GM21447 (cell line): ENCODE measurements around the gene TRAPPC2L.
"Not testable (repeated sequence)": the region's sequence is repeated elsewhere in the genome, so short reads cannot be mapped to it uniquely, and the experiment has no call there.

ENCODE experiments used
- ATAC-seq: cut with Tn5 transposase; IDR thresholded peaks from one replicate; pipeline ENCODE4 v1.9.1; 2021; ENCODE audit not compliant: unreplicated experiment

TRAPPC2L gene

DNA sequence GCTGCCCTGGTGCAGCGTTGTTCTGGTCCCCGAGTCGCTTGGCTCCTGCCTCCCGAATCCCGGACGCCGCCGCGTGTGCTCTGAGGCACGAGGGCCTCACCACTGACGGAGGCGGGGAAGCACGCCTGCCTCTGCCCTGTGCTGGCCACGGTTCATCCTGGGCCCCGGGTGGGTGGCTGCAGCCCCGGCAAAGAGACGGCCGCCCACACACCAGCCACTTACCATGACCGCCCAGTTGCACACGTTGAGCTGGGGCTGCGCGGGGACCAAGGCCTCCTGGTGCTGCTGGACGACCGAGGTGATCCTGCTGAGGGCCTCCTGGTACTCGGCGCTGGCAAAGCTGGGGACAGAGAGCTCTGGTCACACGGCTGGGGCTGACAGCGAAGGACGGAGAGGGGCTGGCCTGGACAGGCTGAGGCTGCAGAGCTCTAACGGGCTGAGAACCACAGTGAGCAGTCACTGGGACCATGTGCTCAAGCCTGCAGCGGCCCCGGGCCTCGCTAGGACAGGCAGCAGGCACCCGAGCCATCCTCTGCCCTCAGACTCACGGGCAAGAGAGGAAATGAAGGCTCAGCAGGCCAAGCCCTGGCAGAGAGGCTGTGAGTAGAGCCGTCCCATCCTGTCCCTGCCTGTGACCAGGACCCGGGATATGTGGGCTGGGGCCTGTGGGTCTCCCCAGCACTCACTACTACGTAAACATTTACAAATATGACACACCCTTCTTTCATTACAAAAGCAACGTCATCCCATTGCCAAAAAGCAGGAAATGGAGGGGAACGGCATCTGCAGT is 38.9 kb upstream of the TRAPPC2L start:
- no peak for ATAC-seq

DNA sequence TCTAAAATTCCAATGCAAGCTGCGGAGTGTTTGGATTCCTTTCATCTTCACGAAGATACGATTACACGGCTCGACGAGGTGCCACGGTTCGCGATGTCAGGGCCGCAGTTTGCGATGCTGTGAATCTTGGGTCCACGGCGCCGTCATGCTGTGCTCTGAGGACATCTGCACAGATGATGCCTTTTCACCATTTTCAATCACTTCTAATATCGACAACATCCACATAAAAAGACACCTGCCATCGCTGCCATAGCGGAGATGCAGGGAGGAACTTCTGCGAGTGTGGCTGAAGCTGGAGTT is 38.4 kb upstream of the TRAPPC2L start:
- no peak for ATAC-seq

- no peak for ATAC-seq
Observed at GRCh38 chr16:88819126-88819525, 37.8 kb upstream of the TRAPPC2L start.

- ATAC-seq, result no peak
Observed at GRCh38 chr16:88820385-88821025, 36.4 kb upstream of the TRAPPC2L start.

DNA sequence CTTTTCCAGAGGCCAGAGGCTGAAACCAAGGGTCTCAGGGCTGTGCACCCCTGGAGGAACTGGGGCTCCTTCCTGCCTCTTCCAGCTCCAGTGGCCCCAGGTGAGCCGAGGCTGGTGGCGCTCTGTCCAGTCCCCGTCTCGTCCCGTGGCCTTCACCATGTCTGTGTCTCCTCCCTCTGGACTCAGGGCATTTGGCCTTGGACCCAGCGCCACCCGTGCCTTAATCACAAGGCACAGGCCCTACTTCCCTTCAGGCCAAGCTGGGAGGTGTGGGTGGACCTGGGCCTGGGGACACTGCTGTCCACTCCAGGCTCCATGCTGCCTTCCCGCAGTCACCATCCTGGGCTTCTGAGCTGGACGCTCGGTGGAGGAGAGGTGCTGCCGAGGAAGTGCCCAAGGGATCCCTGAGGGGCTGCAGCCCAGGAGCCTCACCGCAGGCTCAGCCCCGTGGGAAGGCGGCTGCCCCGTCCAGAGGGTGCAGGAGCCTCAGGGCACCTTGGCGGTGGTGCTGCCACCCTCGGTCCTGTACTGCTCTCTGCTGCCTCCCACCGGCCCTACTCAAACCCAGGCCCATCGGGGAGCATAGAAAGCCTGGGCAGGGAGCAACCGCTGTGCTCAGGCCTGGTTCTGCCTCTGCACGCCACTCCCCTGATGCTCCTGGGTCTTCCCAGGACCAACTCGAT is 35.6 kb upstream of the TRAPPC2L start:
- ATAC-seq, result no peak

DNA sequence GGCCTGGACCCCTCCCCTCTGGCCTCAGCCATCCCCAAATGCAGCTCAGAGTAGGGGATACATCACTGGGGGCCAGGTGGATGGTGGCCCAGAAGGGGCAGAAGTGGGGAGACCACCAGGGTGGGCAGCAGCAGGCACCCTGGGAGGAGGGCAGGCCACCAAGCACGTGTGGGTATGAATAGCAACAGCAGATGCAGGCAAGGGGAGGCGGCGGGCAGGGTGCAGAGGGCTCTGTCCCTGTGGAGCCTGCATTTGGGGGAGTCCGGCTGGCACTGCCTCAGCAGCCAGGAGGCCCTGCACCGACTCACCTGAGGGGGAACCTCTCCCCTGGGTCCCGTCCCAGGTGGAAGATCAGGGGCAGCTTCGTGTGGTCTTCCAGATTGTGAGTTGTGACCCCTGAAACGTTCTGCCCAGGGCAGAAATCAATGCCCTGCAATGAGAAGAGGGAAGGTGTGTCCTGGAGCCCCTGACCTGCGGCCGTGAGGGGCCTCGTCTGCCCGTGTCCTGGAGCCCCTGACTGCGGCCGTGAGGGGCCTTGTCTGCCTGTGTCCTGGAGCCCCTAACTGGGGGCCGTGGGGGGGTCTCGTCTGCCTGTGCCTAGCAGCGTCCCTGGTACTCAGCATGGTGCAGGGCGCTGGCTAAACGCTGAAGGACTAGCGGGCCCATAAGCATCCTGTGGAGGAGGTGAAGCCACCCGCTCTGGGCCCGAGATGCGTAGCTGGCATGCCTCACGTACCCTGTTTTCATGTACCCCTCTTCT is 34.5 kb upstream of the TRAPPC2L start:
- no peak for ATAC-seq

DNA sequence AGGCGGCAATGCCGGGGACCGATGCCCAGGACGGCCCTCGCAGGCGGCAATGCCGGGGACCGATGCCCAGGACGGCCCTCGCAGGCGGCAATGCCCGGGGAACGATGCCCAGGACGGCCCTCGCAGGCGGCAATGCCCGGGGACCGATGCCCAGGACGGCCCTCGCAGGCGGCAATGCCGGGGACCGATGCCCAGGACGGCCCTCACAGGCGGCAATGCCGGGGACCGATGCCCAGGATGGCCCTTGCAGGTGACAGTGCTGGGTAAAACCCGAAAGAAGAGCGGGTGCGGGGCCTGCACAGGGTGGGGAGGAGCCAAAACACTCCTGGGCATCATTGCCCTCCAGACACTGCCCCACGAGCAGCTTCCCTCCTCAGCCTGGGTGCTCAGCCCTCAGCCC is 33.3 kb upstream of the TRAPPC2L start:
- not testable (repeated sequence) for ATAC-seq

DNA sequence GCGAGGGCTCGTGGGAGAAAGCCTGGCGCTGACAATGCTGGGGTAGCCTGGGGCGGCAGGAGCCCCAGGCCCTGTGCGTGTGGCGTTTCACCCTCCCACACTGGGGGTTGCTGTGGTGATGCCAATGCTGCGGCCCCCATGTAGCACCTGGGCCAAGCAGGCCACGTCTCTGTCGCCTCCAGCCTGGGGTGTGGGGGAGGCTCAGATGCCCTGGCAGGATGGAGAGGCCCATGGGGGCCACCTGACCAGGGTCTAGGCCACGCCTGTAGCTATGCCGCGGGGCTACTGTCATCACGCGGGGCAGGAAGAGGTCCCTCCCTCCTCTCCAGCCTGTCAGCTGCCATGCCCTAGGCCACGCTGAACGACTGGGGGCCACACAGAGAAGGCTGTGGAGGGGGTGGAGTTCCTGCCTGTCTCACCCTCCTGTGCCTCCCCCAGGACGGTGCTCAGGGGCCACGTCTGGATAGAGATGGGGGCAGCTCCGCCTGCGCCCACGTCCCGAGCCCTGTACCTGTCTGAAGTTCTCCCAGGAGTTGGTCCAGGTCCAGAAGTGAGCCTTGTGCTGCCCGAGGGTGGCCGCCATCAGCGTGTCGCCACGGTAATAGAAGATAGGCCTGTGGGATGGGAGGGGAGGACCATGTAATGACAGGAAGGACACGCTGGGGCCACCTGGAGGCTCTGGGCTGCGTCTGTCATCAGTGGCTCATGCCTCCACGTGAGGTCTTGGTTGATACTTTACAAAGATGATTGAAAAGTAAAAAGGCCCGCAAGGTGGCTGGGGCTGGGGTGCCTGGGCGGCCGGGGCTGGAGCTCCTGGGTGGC is 32.5 kb upstream of the TRAPPC2L start:
- ATAC-seq, result no peak

- ATAC-seq, result no peak
Observed at GRCh38 chr16:88825146-88825545, 31.8 kb upstream of the TRAPPC2L start.

- ATAC-seq, result no peak
Observed at GRCh38 chr16:88826070-88826840, 30.7 kb upstream of the TRAPPC2L start.

DNA sequence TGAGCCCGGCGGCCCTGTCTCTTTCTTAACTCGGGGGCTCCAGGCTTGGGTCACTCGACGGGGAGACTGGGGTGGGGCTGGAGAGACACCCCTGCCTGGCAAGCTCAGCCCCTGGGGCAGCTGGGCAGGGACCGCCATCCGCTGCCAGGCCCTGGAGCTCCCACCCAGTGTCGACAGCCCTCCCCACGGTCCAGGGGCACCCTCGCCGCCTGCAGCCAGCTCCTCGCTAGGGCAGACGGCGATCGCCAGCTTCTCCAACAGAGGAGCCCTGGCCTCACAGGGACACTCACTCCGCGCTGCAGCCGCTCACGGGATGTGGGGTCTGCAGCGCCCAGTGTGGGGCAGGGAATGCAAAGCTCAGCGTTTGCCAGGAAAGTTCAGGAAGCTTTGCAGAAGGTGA is 29.2 kb upstream of the TRAPPC2L start:
- no peak for ATAC-seq

- no peak for ATAC-seq
Observed at GRCh38 chr16:88828711-88829110, 28.2 kb upstream of the TRAPPC2L start.

DNA sequence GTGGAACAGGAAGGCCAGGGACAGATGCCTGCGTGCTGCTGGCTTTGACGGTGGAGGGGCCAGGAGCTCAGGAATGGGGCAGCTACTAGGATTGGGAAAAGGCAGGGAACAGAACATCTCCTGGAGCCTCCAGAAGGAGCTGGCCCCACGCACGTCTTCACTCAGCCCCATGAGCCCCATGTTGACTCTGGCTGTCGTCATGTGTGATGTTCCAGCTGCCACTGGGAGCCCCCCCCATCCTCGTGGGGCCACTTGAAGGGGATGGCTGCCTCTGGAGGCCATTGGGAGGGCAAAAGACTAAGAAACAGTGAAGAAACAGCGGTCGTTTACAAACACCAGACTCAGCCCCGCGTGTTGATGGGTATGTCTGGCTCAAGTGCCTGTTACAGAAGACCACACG is 26.7 kb upstream of the TRAPPC2L start:
- ATAC-seq, result no peak

DNA sequence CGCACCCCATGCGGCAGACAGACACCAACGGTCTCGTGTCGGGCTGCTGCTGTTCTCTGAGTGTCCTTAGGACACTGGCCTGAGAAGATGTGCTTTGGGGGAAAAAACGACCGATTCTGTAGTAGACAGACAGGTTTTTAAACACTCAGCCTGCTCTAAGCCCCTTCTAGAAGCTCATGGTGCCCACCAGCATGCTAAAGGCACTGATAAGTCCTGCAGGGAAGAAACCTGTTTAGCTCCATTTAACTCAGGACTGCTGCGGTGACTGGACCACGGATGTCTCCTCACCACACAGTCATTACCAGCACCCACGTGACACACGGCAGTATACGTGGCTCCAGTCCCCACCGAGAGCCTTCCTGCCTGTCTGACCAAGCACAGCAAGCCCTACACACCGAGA is 26.1 kb upstream of the TRAPPC2L start:
- no peak for ATAC-seq

DNA sequence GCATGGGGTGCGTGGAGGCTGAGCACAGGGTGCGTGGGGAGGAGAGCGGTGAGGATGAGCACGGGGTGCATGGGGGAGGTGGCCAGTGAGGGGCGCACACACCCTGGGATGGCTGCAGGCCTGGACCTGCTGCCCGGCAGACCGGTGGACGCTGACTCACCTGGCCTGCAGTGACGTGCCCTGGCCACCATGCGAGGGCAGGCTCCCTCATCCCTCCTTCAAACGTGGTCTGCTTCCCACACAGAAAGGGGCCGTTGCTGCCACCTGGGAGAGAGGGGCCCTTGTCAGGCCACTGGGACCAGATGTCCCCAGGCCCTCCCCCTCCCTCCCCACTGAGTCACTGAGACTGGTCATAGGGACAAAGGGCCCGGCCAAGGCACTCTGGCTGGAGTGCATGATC is 25.1 kb upstream of the TRAPPC2L start:
- no peak for ATAC-seq

GRCh38 chr16:88833086-88833485 is 23.8 kb upstream of the TRAPPC2L start:
- no peak for ATAC-seq

GRCh38 chr16:88834670-88835069 is 22.3 kb upstream of the TRAPPC2L start:
- ATAC-seq, result no peak

DNA sequence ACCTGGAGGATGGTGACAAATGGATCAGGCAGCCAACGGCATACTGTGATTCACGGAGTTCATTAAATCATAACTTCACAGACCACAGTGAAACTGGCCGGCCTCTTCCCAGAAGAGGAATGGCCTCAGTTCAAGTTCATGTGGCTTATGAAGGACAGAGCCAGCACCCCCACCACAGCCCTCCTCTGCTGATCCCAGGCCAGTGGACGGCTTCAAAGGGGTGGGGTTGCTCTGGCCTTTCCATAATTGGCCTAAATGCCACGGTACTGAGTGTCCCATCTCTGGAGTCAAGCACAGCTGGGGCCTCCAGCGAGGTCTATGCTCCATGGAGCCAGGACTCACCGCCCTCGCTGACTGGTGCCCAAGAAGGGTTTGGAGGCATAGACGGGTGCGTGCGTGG is 21.5 kb upstream of the TRAPPC2L start:
- no peak for ATAC-seq

DNA sequence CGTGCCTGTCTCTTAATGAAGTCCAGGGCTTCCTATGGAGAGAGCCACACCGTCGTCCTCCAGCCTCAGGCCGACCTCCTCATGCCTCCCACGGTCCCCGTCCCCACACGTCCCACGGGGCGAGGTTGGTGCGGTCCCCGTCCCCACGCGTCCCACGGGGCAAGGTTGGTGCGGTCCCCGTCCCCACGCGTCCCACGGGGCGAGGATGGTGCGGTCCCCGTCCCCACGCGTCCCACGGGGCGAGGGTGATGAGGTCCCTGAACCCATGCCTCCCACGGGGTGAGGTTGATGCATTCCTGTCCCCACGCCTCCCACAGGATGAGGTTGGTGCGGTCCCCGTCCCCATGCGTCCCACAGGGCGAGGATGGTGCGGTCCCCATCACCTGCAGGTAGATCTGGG is 21.1 kb upstream of the TRAPPC2L start:
- ATAC-seq, result no peak

GRCh38 chr16:88836791-88837190 is 20.1 kb upstream of the TRAPPC2L start:
- ATAC-seq, result no peak
